ENCODE measurements around the gene ALDOB. TPM values are rescaled to one million over a fixed set of nuclear protein-coding genes. Genes with fewer than 3 reads are reported as not detected.

Gene ALDOB
- total RNA-seq, 1 donor from 2014 or later: not detected

DNA sequence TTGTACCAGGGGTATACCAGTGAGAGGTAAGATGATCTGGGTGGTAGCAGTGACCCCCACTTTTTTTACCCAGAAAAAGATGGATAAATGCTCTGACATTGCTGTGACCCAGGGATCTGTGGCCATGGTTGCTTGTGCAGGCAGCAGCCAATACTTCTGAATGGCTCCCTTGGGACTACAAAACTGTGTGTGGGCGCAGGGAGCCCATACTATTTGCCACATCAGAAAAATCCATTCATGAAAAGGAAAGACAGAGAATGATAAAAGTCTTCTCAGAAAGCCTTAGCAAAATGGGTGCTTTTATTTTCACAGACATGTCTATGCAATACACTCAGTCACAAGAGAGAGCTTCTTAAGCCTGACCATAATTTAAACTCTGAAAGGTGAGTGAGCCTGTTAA lies 37.3 kb upstream of the ALDOB start:
- TF ChIP-seq, protein P1, sequence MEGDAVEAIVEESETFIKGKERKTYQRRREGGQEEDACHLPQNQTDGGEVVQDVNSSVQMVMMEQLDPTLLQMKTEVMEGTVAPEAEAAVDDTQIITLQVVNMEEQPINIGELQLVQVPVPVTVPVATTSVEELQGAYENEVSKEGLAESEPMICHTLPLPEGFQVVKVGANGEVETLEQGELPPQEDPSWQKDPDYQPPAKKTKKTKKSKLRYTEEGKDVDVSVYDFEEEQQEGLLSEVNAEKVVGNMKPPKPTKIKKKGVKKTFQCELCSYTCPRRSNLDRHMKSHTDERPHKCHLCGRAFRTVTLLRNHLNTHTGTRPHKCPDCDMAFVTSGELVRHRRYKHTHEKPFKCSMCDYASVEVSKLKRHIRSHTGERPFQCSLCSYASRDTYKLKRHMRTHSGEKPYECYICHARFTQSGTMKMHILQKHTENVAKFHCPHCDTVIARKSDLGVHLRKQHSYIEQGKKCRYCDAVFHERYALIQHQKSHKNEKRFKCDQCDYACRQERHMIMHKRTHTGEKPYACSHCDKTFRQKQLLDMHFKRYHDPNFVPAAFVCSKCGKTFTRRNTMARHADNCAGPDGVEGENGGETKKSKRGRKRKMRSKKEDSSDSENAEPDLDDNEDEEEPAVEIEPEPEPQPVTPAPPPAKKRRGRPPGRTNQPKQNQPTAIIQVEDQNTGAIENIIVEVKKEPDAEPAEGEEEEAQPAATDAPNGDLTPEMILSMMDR (IDR thresholded peaks at IDR 0.05; ENCODE audit: unreplicated experiment): no peak
- Mint-ChIP-seq H3K4me1 (ENCODE audit: low read depth) (peaks cover 8% of the 10 kb centered on the region), H3K27me3 (no peaks in the 10 kb centered on the region), H3K36me3 (ENCODE audit: insufficient read depth) (peaks cover 21% of the 10 kb centered on the region), H3K9me3 (ENCODE audit: low read depth) (no peaks in the 10 kb centered on the region), H3K27ac (no peak overlapping the region), H3K4me3 (ENCODE audit: low read depth) (no peak overlapping the region)
- DNase-seq (ENCODE audit: low spot score, unreplicated experiment): no peak

DNA sequence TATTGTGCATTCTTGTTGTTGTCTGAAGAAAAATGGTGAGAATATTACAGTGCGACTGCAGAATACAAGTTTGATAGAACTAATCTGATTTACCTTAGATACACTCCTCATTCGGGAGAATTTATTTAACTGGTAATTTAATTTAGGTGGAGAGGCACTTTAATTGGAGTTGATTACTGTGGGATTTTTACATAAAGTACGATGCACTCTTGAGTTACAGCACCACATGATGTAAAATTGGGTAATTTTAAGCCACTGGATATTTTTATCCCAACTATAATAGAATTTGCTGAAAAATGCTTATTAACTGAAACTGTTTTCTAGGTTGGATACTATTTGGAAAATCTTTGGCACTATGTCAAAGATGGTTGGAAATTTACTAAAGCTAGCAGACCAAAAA lies 35.4 kb upstream of the ALDOB start:
- DNase-seq (ENCODE audit: low spot score, unreplicated experiment): no peak
- no peaks in the 10 kb centered on the region for H3K9me3 Mint-ChIP-seq (ENCODE audit: low read depth)
- no peak overlapping the region for H3K4me3 Mint-ChIP-seq (ENCODE audit: low read depth)
- no peaks in the 10 kb centered on the region for H3K27me3 Mint-ChIP-seq
- H3K36me3 Mint-ChIP-seq (ENCODE audit: insufficient read depth): peaks cover 14% of the 10 kb centered on the region
- peaks cover 8% of the 10 kb centered on the region for H3K4me1 Mint-ChIP-seq (ENCODE audit: low read depth)
- TF ChIP-seq, protein P1 (IDR thresholded peaks at IDR 0.05; ENCODE audit: unreplicated experiment): no peak
- no peak overlapping the region for H3K27ac Mint-ChIP-seq

DNA sequence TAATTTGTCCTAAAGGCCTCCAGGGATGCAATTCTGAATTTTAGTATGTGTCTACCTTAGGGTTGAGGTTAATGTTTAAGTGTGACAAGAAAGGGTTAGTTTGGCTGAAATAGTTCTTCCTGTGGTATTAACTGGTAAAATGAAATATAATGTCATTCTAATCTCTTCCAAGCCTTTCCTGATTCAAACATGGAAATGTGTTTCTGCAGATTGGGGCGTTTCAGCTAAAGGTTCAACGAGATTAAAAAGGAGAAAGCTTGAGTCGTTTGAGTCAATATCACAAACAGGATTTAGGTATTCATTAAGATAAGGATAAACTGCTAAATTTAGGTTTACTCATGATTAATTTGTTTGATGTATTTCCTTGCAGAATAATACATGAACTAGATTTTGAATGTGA lies 34.4 kb upstream of the ALDOB start:
- peaks cover 8% of the 10 kb centered on the region for H3K4me1 Mint-ChIP-seq (ENCODE audit: low read depth)
- TF ChIP-seq, protein P1 (IDR thresholded peaks at IDR 0.05; ENCODE audit: unreplicated experiment): no peak

DNA sequence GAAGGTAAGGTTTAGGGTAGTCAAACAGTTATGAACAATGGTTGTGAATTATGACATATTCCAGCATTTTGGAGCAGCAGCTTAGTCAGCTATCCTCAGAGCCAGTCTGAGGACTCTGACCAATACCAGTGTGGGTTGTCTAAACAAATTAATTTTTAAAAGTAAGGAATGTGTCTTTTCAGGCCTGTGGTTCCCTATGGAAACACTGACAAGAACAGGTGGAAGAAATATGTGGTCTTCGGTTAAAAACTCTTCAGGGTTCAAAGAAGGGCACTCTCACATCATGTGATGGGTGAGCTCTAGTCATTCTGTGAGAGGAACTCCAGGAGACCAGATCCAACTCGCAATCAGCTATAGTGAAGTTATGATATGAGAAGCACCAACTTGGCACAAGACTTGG lies 33.5 kb upstream of the ALDOB start:
- H3K4me1 Mint-ChIP-seq (ENCODE audit: low read depth): peaks cover 8% of the 10 kb centered on the region
- H3K36me3 Mint-ChIP-seq (ENCODE audit: insufficient read depth): peaks cover 9% of the 10 kb centered on the region
- no peak for DNase-seq (ENCODE audit: low spot score, unreplicated experiment)
- no peak overlapping the region for H3K27ac Mint-ChIP-seq
- H3K27me3 Mint-ChIP-seq: no peaks in the 10 kb centered on the region
- H3K9me3 Mint-ChIP-seq (ENCODE audit: low read depth): no peaks in the 10 kb centered on the region
- no peak overlapping the region for H3K4me3 Mint-ChIP-seq (ENCODE audit: low read depth)
- TF ChIP-seq, protein P1 (IDR thresholded peaks at IDR 0.05; ENCODE audit: unreplicated experiment): no peak

More for the DNA sequence above, 34.4 kb upstream of the ALDOB start:
- H3K36me3 Mint-ChIP-seq (ENCODE audit: insufficient read depth): peaks cover 10% of the 10 kb centered on the region
- H3K9me3 Mint-ChIP-seq (ENCODE audit: low read depth): no peaks in the 10 kb centered on the region
- H3K27ac Mint-ChIP-seq: no peak overlapping the region
- no peak overlapping the region for H3K4me3 Mint-ChIP-seq (ENCODE audit: low read depth)
- H3K27me3 Mint-ChIP-seq: no peaks in the 10 kb centered on the region
- DNase-seq (ENCODE audit: low spot score, unreplicated experiment): no peak

DNA sequence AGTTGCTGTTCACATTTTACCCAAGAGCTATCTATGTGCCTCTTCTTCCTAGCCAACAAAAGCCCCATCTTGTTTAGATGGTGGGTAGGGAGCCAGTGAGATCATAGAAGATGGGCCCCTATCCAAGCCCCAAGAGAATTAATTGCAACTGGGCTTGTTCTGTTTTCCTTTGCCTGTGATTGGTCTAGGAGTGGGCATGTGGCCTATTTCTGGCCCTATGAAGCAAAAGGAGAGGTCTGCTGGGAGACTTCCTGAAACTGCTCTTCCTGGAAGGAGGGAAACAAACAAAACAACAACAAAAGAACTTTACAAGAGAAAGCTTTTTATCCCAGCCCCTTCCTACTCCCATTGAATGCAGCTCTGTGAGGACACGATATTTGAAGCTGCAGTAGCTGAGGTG lies 32.5 kb upstream of the ALDOB start:
- H3K4me1 Mint-ChIP-seq (ENCODE audit: low read depth): peaks cover 8% of the 10 kb centered on the region
- peaks cover 4% of the 10 kb centered on the region for H3K36me3 Mint-ChIP-seq (ENCODE audit: insufficient read depth)
- no peak for DNase-seq (ENCODE audit: low spot score, unreplicated experiment)
- no peak overlapping the region for H3K4me3 Mint-ChIP-seq (ENCODE audit: low read depth)
- no peaks in the 10 kb centered on the region for H3K9me3 Mint-ChIP-seq (ENCODE audit: low read depth)
- TF ChIP-seq, protein P1 (IDR thresholded peaks at IDR 0.05; ENCODE audit: unreplicated experiment): no peak
- no peaks in the 10 kb centered on the region for H3K27me3 Mint-ChIP-seq
- no peak overlapping the region for H3K27ac Mint-ChIP-seq

Measured in progenitor cell of endocrine pancreas (in vitro differentiated cells).